Measurements from ENCODE around the gene AGRN.

DNA sequence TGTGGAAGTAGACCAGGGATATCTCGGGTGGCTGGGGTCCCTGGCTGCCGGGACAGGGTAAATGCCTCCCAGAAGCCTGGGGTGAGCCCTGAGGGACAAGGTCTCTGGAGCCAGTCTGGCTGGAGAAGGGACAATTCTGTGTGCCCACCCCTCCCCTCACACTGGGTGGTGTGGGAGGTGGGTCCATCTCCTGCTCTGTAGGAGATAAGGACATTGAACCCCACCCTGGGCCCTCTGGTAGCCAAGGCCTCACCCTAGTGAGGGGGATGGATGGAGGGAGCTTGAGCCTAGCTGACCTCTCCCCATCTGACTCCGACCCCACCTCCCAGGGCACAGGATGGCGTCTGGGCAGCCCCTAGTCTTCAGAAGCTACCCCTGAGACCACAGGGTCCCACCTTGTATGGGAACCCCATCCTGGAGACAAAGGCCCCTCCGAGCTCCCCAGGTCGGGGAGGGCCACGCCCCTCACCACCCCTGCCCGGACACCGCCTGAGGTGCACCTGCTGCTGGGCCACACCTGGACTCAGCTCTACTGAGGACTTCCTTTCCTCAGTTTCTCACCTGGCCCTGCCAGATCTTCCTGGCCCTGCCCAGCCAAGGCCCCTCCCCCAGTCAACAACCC lies 4.3 kb downstream of the AGRN start:
- TF ChIP-seq, protein P1, sequence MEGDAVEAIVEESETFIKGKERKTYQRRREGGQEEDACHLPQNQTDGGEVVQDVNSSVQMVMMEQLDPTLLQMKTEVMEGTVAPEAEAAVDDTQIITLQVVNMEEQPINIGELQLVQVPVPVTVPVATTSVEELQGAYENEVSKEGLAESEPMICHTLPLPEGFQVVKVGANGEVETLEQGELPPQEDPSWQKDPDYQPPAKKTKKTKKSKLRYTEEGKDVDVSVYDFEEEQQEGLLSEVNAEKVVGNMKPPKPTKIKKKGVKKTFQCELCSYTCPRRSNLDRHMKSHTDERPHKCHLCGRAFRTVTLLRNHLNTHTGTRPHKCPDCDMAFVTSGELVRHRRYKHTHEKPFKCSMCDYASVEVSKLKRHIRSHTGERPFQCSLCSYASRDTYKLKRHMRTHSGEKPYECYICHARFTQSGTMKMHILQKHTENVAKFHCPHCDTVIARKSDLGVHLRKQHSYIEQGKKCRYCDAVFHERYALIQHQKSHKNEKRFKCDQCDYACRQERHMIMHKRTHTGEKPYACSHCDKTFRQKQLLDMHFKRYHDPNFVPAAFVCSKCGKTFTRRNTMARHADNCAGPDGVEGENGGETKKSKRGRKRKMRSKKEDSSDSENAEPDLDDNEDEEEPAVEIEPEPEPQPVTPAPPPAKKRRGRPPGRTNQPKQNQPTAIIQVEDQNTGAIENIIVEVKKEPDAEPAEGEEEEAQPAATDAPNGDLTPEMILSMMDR (IDR thresholded peaks at IDR 0.05): no peak
- TF ChIP-seq EP300 (IDR thresholded peaks at IDR 0.05): no peak
